Measurements from ENCODE around the gene ZNF775. TPM values are rescaled to one million over a fixed set of nuclear protein-coding genes. Genes with fewer than 3 reads are reported as not detected.

Gene ZNF775
- total and polyA plus RNA-seq, 2 of the 13 experiments (the other 11 are each of a cell fraction or from before 2014, with no cell fraction given) = 3.1 to 3.2 TPM

GRCh38 chr7:150404805-150405583, 25.9 kb downstream of the ZNF775 start (continued):
- TF ChIP-seq REL (CRISPR knock-in tag; conservative IDR thresholded peaks at IDR 0.05) = peak; percentile 75; the same call in 1 of the 2 replicates
- peak; percentile 90 for TF ChIP-seq ZFP91 (CRISPR knock-in tag; IDR thresholded peaks at IDR 0.05; ENCODE audit: borderline replicate concordance)
- TF ChIP-seq ZNF883 (CRISPR knock-in tag; IDR thresholded peaks at IDR 0.05; ENCODE audit: not compliant biosample characterization) = peak; percentile 52
- peak; percentile 40; the same call in 1 of the 2 replicates for TF ChIP-seq LBX2 (CRISPR knock-in tag; IDR thresholded peaks at IDR 0.05; ENCODE audit: borderline replicate concordance)
- no peak for TF ChIP-seq ISL2 (CRISPR knock-in tag; IDR thresholded peaks at IDR 0.05)
- TF ChIP-seq ZNF704 (CRISPR knock-in tag; IDR thresholded peaks at IDR 0.05; ENCODE audit: borderline replicate concordance) = no peak; the same call in 1 of the 2 replicates
- 0 out of 2 replicates have a peak, but pooled peaks have one; percentile 27 for TF ChIP-seq SNAPC2 (CRISPR knock-in tag; IDR thresholded peaks at IDR 0.05)
- peak; percentile 91 for TF ChIP-seq ZFY (CRISPR knock-in tag; IDR thresholded peaks at IDR 0.05)
- TF ChIP-seq RXRB (CRISPR knock-in tag; IDR thresholded peaks at IDR 0.05; ENCODE audit: borderline replicate concordance) = peak; percentile 50
- TF ChIP-seq ISX (CRISPR knock-in tag; conservative IDR thresholded peaks at IDR 0.05) = 0 out of 2 replicates have a peak, but pooled peaks have one; percentile 64
- TF ChIP-seq ZNF841 (CRISPR knock-in tag; IDR thresholded peaks at IDR 0.05; ENCODE audit: borderline replicate concordance) = peak; percentile 73; the same call in 1 of the 2 replicates
- no peak for TF ChIP-seq ZNF263 (CRISPR knock-in tag; IDR thresholded peaks at IDR 0.05)
- TF ChIP-seq HMGXB4 (CRISPR knock-in tag; IDR thresholded peaks at IDR 0.05; ENCODE audit: borderline replicate concordance in 1 of 2, low read depth in 1 of 2) = peak in 1 of 2 experiments; percentile 92; a peak in 2 of 4 replicates
- TF ChIP-seq ZNF816 (CRISPR knock-in tag; IDR thresholded peaks at IDR 0.05; ENCODE audit: borderline replicate concordance) = no peak; the same call in 1 of the 2 replicates
- peak; percentile 87; the same call in 1 of the 2 replicates for TF ChIP-seq MYPOP (CRISPR knock-in tag; IDR thresholded peaks at IDR 0.05)
- TF ChIP-seq LCORL (IDR thresholded peaks at IDR 0.05) = no peak
- peak; percentile 30; the same call in 1 of the 2 replicates for TF ChIP-seq LCORL (CRISPR knock-in tag; IDR thresholded peaks at IDR 0.05)
- TF ChIP-seq RFX5 (IDR thresholded peaks at IDR 0.05; ENCODE audit: low read depth, low read length) = no peak
- TF ChIP-seq ZNF34 (CRISPR knock-in tag; IDR thresholded peaks at IDR 0.05; ENCODE audit: borderline replicate concordance) = peak; percentile 85; the same call in 1 of the 2 replicates
- TF ChIP-seq XRCC5 (optimal IDR thresholded peaks at IDR 0.05; ENCODE audit: low read length) = peak; percentile 68
- no peak for TF ChIP-seq NCOA2 (CRISPR knock-in tag; IDR thresholded peaks at IDR 0.05)
